Dermis blood vessel endothelial cell (primary cell): ENCODE data around the gene TNF. TPM values are rescaled to one million over a fixed set of nuclear protein-coding genes. Genes with fewer than 3 reads are reported as not detected.

Source experiments
- DNase-seq: peaks from one replicate; pipeline ENCODE4 v3.0.0; 2010
- total RNA-seq: library from RNA; depleted of rRNA; stranded (reverse); fragments of >200 nt; gene quantifications from 2 replicates; pipeline ENCODE4 v1.2.3, GENCODE V29; 2014

The TNF gene
- total RNA-seq, result 0.17 TPM in 1 of 2 replicates, not detected in the other

GRCh38 chr6:31575335-31575901 is at the start of gene TNF:
TNF (plus strand) TSS chr6:31575565; CDS start chr6:31575742, 177 bp downstream.
- no peak for DNase-seq

- peak; percentile 86 for DNase-seq
Measured at GRCh38 chr6:31525932-31526591, 49.3 kb upstream of the TNF start.

GRCh38 chr6:31528307-31528777 is 47.0 kb upstream of the TNF start:
- no peak for DNase-seq

GRCh38 chr6:31528821-31529328 is 46.5 kb upstream of the TNF start, which contains the start of gene MCCD1:
MCCD1 (plus strand) TSS chr6:31528962; CDS start chr6:31529015, 53 bp downstream.
- no peak for DNase-seq

- DNase-seq, result no peak
Measured at GRCh38 chr6:31529329-31530150, 45.8 kb upstream of the TNF start.

GRCh38 chr6:31530659-31531058 is 44.7 kb upstream of the TNF start:
- DNase-seq, result no peak

- DNase-seq, result no peak
Measured at GRCh38 chr6:31531162-31531561, 44.2 kb upstream of the TNF start.

GRCh38 chr6:31531771-31532643 is 43.4 kb upstream of the TNF start:
- DNase-seq, result no peak

GRCh38 chr6:31532644-31533454 is 42.5 kb upstream of the TNF start:
- DNase-seq, result no peak

- no peak for DNase-seq
Measured at GRCh38 chr6:31533455-31533841, 41.9 kb upstream of the TNF start.

GRCh38 chr6:31534011-31534410 is 41.4 kb upstream of the TNF start:
- DNase-seq, result no peak

GRCh38 chr6:31534521-31535040 is 40.8 kb upstream of the TNF start:
- DNase-seq, result no peak

GRCh38 chr6:31535538-31536324 is 39.6 kb upstream of the TNF start:
- DNase-seq, result no peak

- DNase-seq, result no peak
Measured at GRCh38 chr6:31538805-31539400, 36.5 kb upstream of the TNF start.

GRCh38 chr6:31540640-31541039 is 34.7 kb upstream of the TNF start:
- no peak for DNase-seq

GRCh38 chr6:31541059-31541657 is 34.2 kb upstream of the TNF start:
- DNase-seq, result peak; percentile 63

- peak; percentile 98 for DNase-seq
Measured at GRCh38 chr6:31541658-31542521, 33.5 kb upstream of the TNF start, which contains the start of gene DDX39B. DDX39B (minus strand) TSS chr6:31542003; CDS start chr6:31540532, 1,471 bp downstream.

- DNase-seq, result no peak
Measured at GRCh38 chr6:31543639-31544038, 31.7 kb upstream of the TNF start.
